Ishikawa (cell line): ENCODE measurements around the gene TMEM266.

Experiments used
- CEBPB ChIP-seq: IDR thresholded peaks from 2 replicates; pipeline ENCODE4 v1.6.1; 2012
- CREB1 ChIP-seq: IDR thresholded peaks from 2 replicates; pipeline ENCODE4 v1.6.1; 2012; ENCODE audit warnings: low read depth
- EGR1 ChIP-seq: IDR thresholded peaks from 2 replicates; pipeline ENCODE4 v1.6.1; 2012
- EP300 ChIP-seq: IDR thresholded peaks from 2 replicates; pipeline ENCODE4 v1.6.1; 2012; ENCODE audit warnings: borderline replicate concordance
- FOXM1 ChIP-seq: IDR thresholded peaks from 2 replicates; pipeline ENCODE4 v1.6.1; 2012; ENCODE audit warnings: low read depth, borderline replicate concordance
- MAX ChIP-seq: IDR thresholded peaks from 2 replicates; pipeline ENCODE4 v1.6.1; 2012
- NFIC ChIP-seq: IDR thresholded peaks from 2 replicates; pipeline ENCODE4 v1.6.1; 2012
- RAD21 ChIP-seq: IDR thresholded peaks from 2 replicates; pipeline ENCODE4 v1.6.1; 2012; ENCODE audit warnings: low read depth
- REST ChIP-seq: IDR thresholded peaks from 2 replicates; pipeline ENCODE4 v1.6.1; 2012; ENCODE audit warnings: low read depth, mild to moderate bottlenecking
- TAF1 ChIP-seq: IDR thresholded peaks from 2 replicates; pipeline ENCODE4 v1.6.1; 2012; ENCODE audit warnings: low read depth, mild to moderate bottlenecking
- TCF12 ChIP-seq: IDR thresholded peaks from 2 replicates; pipeline ENCODE4 v1.6.1; 2012; ENCODE audit warnings: low read depth
- TEAD4 ChIP-seq: IDR thresholded peaks from 2 replicates; pipeline ENCODE4 v1.6.1; 2012
- USF1 ChIP-seq: IDR thresholded peaks from 2 replicates; pipeline ENCODE4 v1.6.1; 2012
- YY1 ChIP-seq: IDR thresholded peaks from 2 replicates; pipeline ENCODE4 v1.6.1; 2012; ENCODE audit warnings: low read depth
- ZBTB7A ChIP-seq: IDR thresholded peaks from 2 replicates; pipeline ENCODE4 v1.6.1; 2012; ENCODE audit warnings: low read depth

TMEM266 gene

GRCh38 chr15:76176059-76176458 is 116.3 kb downstream of the TMEM266 start:
- TF ChIP-seq REST (no peak), RAD21 (no peak), ZBTB7A (no peak), NFIC (no peak), TCF12 (no peak), MAX (no peak), EP300 (no peak), FOXM1 (no peak), CREB1 (no peak), CEBPB (no peak), EGR1 (no peak), TAF1 (no peak), USF1 (no peak), YY1 (no peak), TEAD4 (no peak)

- TF ChIP-seq FOXM1 (no peak), EP300 (no peak), RAD21 (no peak), NFIC (no peak)
These were observed 116.8 kb downstream of the TMEM266 start for GRCh38 chr15:76176487-76177085.

- TF ChIP-seq EP300, result no peak
- TF ChIP-seq YY1, result no peak
These were observed 117.8 kb downstream of the TMEM266 start for GRCh38 chr15:76177491-76178040.

GRCh38 chr15:76178296-76179000 is 118.7 kb downstream of the TMEM266 start:
- TF ChIP-seq YY1, result no peak
- TF ChIP-seq EP300, result no peak
- no peak for TF ChIP-seq REST
- TF ChIP-seq USF1, result no peak
- no peak for TF ChIP-seq TEAD4
- TF ChIP-seq ZBTB7A, result no peak
- TF ChIP-seq EGR1, result no peak
- TF ChIP-seq CEBPB, result no peak
- TF ChIP-seq MAX, result no peak
- TF ChIP-seq RAD21, result no peak
- TF ChIP-seq NFIC, result no peak
- no peak for TF ChIP-seq CREB1
- TF ChIP-seq TAF1, result no peak
- no peak for TF ChIP-seq TCF12
- TF ChIP-seq FOXM1, result no peak

- TF ChIP-seq FOXM1, result no peak
- TF ChIP-seq MAX, result no peak
- TF ChIP-seq CREB1, result no peak
- TF ChIP-seq USF1, result no peak
- no peak for TF ChIP-seq EGR1
- no peak for TF ChIP-seq TCF12
- no peak for TF ChIP-seq TAF1
- no peak for TF ChIP-seq TEAD4
- TF ChIP-seq YY1, result no peak
- TF ChIP-seq RAD21, result no peak
- no peak for TF ChIP-seq CEBPB
These were observed 119.2 kb downstream of the TMEM266 start for GRCh38 chr15:76179023-76179422.
